NK-92 (cell line): ENCODE data around the gene RUSC2.
"Not testable (repeated sequence)": the region's sequence is repeated elsewhere in the genome, so short reads cannot be mapped to it uniquely, and the experiment has no call there.

Experiments used
- DNase-seq: peaks from one replicate; lab custom pipeline; 2025; ENCODE audit not compliant: unreplicated experiment; lab: John Stamatoyannopoulos, UW

RUSC2 gene

GRCh38 chr9:35522187-35522586, 32.3 kb downstream of the RUSC2 start:
- DNase-seq = no peak

- DNase-seq = no peak
Observed at GRCh38 chr9:35522700-35523099, 32.8 kb downstream of the RUSC2 start.

DNA sequence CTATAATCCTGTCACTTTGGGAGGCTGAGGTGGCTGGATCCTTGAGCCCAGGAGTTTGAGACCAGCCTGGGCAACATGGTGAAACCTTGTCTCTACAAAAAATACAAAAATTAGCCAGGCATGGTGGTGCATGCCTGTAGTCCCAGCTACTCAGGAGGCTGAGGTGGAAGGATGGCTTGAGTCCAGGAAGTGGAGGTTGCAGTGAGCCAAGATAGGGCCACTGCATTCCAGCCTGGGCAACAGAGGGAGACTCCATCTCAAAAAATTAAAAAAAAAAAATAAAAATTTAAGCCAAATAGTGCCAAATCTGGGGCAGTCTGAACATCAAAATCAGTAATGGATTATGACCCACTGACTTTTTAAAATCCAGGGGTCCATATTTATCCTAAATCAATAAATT, 33.6 kb downstream of the RUSC2 start:
- not testable (repeated sequence) for DNase-seq

- DNase-seq = no peak
Observed at GRCh38 chr9:35526087-35526801, 36.3 kb downstream of the RUSC2 start.

GRCh38 chr9:35529161-35529823, 39.4 kb downstream of the RUSC2 start:
- no peak for DNase-seq

GRCh38 chr9:35533398-35533797, 43.5 kb downstream of the RUSC2 start:
- no peak for DNase-seq

DNA sequence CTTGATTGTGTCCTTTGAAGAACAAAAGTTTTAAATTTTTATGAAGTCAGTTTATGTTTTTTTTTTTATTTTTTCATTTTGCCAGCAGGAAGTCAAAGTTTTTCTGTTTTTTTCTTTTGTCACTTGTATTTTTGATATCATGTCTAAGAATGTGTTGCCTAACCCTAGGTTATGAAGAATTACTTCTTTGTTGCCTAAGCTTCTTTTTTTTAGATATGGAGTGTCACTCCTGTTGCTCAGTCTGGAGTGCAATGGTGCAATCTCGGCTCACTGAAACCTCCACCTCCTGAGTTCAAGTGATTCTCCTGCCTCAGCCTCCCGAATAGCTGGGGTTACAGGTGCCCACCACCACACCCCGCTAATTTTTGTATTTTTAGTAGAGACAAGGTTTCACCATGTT, 45.0 kb downstream of the RUSC2 start:
- DNase-seq = not testable (repeated sequence)

- DNase-seq = no peak
Observed at GRCh38 chr9:35537913-35538312, 48.0 kb downstream of the RUSC2 start.

DNA sequence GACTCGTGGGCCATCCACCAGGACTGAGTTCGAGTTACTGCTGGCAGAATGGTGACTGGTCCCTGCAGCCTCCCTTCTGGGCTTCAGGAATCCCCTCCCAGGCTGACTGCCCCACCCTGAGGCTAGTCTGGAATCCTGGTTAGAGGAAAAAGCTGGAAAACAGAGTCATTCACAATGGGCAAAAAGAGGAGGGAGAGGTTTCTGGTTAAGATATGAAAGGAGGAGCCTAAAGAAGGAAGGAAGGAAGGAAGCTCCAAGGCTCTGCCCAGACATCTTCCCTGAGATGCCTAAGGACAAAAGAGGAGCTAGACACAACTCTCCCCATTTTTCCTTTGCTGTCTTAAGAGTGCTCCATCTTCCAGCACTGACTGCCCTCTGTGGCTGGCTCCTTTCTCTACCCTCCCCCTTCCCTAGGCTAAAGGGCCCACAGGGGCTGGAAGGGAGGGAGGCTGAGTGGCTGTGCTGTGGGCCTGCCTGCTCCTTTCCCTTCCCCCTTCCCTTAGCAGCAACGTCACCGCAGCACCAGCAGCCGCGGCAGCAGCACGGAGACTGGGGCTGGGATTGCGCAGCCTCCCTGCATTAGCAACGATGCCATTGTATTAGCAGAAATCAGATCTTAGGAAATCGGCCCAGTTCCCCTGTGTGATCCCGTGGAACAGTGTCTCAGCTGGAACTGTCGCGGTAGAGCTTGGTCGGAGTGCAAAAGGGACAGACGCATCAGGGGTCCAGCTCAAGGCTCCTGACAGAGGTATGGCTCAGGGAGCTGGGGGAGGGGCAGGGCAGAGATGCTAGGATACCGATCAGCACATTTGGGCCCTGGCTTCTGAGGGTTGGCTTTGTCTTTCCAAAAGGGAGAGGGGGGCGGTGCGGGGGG, 48.7 kb downstream of the RUSC2 start:
- DNase-seq = no peak
